HL-60 (cell line): ENCODE data around the gene SSMEM1.

ENCODE experiments used
- DNase-seq, 2 experiments: peaks; one replicate each; pipeline ENCODE4 v3.0.0-alpha.2; 2010 to 2020; ENCODE audit warnings: low read depth in 1 of 2, low spot score in 1 of 2
- H3K27ac ChIP-seq: fragments of 250-450 bp; sonication (Bioruptor Pico); replicated peaks from 2 replicates; pipeline ENCODE4 v1.5.1; 2020; ENCODE audit warnings: mild to moderate bottlenecking, moderate library complexity
- H3K27me3 ChIP-seq: fragments of 250-450 bp; sonication (Bioruptor Pico); 2 replicates; pipeline ENCODE4 v1.5.1; 2021; ENCODE audit warnings: mild to moderate bottlenecking, moderate library complexity; ENCODE audit not compliant: insufficient read depth, poor library complexity, severe bottlenecking
- H3K4me3 ChIP-seq: replicated peaks from 2 replicates; pipeline ENCODE4 v1.5.1; 2011; ENCODE audit warnings: mild to moderate bottlenecking, control low read depth, low read length; ENCODE audit not compliant: insufficient read depth
- GABPA ChIP-seq: IDR thresholded peaks from 2 replicates; pipeline ENCODE4 v1.6.1; 2012; ENCODE audit warnings: low read depth
- POLR2AphosphoS5 ChIP-seq: IDR thresholded peaks from 2 replicates; pipeline ENCODE4 v1.6.1; 2012; ENCODE audit warnings: low read depth
- SPI1 ChIP-seq: IDR thresholded peaks from 2 replicates; pipeline ENCODE4 v1.6.1; 2012; ENCODE audit warnings: low read depth, mild to moderate bottlenecking, borderline replicate concordance
- TF ChIP-seq, protein P1 (sequence below): IDR thresholded peaks from 2 replicates; pipeline ENCODE4 v1.6.1; 2012; ENCODE audit warnings: low read depth; ENCODE audit not compliant: insufficient replicate concordance
- TF ChIP-seq, protein P2 (sequence below): IDR thresholded peaks from one replicate; pipeline ENCODE4 v1.5.1; 2011; ENCODE audit warnings: low read length, control low read depth, inconsistent platforms; ENCODE audit not compliant: insufficient read depth

The SSMEM1 gene

GRCh38 chr7:130210181-130210935 is 2.7 kb downstream of the SSMEM1 start:
- Histone ChIP-seq H3K27me3 (no peaks in the 10 kb centered on the region), H3K27ac (no peak overlapping the region), H3K4me3 (no peak overlapping the region)
- no peak for DNase-seq
- TF ChIP-seq SPI1 (no peak), POLR2AphosphoS5 (no peak), GABPA (no peak)
- TF ChIP-seq, protein P1, sequence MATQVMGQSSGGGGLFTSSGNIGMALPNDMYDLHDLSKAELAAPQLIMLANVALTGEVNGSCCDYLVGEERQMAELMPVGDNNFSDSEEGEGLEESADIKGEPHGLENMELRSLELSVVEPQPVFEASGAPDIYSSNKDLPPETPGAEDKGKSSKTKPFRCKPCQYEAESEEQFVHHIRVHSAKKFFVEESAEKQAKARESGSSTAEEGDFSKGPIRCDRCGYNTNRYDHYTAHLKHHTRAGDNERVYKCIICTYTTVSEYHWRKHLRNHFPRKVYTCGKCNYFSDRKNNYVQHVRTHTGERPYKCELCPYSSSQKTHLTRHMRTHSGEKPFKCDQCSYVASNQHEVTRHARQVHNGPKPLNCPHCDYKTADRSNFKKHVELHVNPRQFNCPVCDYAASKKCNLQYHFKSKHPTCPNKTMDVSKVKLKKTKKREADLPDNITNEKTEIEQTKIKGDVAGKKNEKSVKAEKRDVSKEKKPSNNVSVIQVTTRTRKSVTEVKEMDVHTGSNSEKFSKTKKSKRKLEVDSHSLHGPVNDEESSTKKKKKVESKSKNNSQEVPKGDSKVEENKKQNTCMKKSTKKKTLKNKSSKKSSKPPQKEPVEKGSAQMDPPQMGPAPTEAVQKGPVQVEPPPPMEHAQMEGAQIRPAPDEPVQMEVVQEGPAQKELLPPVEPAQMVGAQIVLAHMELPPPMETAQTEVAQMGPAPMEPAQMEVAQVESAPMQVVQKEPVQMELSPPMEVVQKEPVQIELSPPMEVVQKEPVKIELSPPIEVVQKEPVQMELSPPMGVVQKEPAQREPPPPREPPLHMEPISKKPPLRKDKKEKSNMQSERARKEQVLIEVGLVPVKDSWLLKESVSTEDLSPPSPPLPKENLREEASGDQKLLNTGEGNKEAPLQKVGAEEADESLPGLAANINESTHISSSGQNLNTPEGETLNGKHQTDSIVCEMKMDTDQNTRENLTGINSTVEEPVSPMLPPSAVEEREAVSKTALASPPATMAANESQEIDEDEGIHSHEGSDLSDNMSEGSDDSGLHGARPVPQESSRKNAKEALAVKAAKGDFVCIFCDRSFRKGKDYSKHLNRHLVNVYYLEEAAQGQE: no peak
- TF ChIP-seq, protein P2, sequence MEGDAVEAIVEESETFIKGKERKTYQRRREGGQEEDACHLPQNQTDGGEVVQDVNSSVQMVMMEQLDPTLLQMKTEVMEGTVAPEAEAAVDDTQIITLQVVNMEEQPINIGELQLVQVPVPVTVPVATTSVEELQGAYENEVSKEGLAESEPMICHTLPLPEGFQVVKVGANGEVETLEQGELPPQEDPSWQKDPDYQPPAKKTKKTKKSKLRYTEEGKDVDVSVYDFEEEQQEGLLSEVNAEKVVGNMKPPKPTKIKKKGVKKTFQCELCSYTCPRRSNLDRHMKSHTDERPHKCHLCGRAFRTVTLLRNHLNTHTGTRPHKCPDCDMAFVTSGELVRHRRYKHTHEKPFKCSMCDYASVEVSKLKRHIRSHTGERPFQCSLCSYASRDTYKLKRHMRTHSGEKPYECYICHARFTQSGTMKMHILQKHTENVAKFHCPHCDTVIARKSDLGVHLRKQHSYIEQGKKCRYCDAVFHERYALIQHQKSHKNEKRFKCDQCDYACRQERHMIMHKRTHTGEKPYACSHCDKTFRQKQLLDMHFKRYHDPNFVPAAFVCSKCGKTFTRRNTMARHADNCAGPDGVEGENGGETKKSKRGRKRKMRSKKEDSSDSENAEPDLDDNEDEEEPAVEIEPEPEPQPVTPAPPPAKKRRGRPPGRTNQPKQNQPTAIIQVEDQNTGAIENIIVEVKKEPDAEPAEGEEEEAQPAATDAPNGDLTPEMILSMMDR: no peak

GRCh38 chr7:130213828-130214227 is 6.2 kb downstream of the SSMEM1 start:
- no peak for DNase-seq
- H3K27me3 ChIP-seq: no peaks in the 10 kb centered on the region
- no peak for TF ChIP-seq POLR2AphosphoS5
- TF ChIP-seq SPI1: no peak
- TF ChIP-seq, protein P1: no peak
- no peak for TF ChIP-seq GABPA
- TF ChIP-seq, protein P2: no peak
- H3K4me3 ChIP-seq: no peak overlapping the region
- H3K27ac ChIP-seq: no peak overlapping the region

GRCh38 chr7:130216025-130216424 is 8.4 kb downstream of the SSMEM1 start:
- no peak for DNase-seq
- H3K4me3 ChIP-seq: no peak overlapping the region
- no peak overlapping the region for H3K27ac ChIP-seq
- no peak for TF ChIP-seq GABPA
- TF ChIP-seq, protein P1: no peak
- TF ChIP-seq SPI1: no peak
- TF ChIP-seq, protein P2: no peak
- no peak for TF ChIP-seq POLR2AphosphoS5
- no peaks in the 10 kb centered on the region for H3K27me3 ChIP-seq
